ENCODE data around the gene POLE.

Gene POLE

GRCh38 chr12:132648616-132649225 is 38.4 kb downstream of the POLE start:
- no peak for DNase-seq

DNA sequence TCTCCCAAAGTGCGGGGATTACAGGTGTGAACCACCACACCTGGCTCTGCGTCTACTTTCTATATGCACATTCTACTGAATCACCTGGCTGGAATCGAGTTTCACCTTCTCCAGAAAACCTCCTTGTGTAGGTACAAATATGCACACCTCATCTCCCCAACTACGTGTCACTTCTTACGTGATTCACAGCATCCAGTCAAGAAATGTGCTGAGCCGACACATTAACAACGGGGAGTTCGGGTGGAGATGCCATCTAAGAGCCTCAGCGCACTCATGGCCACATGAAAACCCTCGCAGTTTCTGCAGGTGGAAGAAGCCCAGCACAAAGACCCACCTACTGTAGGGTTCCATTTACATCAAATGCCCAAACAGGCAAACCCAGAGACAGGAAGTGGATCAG is 39.3 kb downstream of the POLE start:
- no peak for DNase-seq

DNA sequence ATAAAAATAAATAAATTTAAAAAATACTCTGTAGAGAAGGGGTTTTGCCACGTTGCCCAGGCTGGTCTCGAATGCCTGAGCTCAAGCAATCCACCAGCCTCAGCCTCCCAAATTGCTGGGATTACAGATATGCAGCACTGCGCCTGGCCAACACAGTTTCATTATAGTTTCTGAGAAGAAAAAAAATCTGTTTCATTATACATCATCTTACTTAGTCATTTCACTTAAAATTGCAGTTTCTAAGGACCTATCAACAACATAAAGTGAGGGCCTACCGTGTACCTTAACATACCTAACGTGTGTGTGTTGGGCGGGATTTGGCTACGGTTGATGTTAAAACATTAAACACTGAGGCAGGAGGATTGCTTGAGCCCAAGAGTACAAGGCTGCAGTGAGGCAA is 40.3 kb downstream of the POLE start:
- no peak for DNase-seq

GRCh38 chr12:132642846-132643835 is 44.0 kb downstream of the POLE start:
- DNase-seq = no peak

- no peak for DNase-seq
These were observed 45.1 kb downstream of the POLE start for GRCh38 chr12:132641811-132642650.

- no peak for DNase-seq
These were observed 46.2 kb downstream of the POLE start for GRCh38 chr12:132640936-132641335.

DNA sequence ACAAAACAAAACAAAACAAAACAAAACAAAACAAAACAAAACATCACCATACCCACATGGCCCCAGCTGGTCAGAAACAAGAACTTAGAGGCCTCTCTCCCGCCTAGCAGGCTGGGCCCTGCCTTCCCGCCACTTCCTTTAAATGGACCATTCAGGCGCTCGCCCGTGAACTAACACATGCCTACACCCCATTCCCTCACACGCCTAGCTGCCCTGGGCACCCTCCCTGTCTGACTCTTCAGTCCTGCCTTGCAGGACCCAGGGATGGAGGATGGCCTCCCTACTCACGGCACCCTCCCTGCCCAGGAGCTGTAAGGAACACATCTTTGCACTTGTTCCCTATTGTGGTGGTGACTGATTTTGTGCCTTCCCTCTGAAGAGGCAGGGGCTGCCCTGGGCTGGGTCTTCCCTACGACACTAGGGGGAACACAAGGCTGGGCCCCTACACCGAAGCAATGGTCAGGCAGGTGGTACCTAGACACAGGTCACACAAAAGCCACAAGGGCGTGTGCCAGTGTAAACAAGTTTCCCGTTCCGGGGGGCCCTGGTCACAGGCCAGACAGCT is 47.1 kb downstream of the POLE start:
- DNase-seq = no peak

- no peak for DNase-seq
These were observed 48.4 kb downstream of the POLE start for GRCh38 chr12:132638541-132639408.

DNA sequence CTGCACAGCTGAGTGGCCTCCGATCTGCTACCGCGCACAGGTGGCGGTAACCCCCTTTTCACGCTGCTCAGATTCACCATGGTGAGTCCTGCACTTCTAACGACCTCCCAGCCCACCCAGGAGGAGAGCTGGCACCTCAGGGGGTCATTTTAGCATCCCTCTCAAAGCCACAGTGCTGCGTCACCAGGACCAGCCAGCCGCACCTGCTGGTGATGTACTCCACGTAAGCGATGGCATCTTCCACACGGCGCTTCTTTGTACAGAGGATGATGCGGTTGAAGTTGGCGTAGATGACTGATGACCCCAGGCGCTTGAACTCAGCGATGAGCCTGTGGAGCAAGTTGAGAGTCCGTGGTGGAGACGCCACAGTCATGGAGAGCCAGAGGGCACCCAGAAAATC is 49.3 kb downstream of the POLE start:
- DNase-seq = no peak

- no peak for DNase-seq
These were observed 51.8 kb downstream of the POLE start for GRCh38 chr12:132635076-132635955.

- no peak for DNase-seq
These were observed 52.6 kb downstream of the POLE start for GRCh38 chr12:132634411-132634990.

DNA sequence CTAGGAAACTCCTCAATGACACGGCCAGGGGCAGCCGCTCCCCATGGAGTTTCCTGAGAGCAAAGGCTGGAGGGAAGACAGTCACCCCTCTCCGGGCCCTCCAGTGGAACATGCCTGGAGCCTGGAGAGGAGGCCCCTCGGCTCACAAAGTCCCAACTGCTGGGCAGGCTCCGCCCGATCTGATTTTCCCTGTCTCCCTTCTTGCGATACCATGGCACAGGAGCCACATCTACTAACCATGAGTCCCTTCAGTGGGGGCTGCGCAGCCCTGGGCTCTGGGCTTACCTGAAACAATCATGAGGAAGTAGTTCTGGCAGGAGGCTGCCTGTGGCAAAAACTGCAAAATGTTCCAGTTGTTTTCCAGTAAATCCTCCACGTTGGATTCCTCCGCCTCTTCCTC is 53.2 kb downstream of the POLE start:
- no peak for DNase-seq

DNA sequence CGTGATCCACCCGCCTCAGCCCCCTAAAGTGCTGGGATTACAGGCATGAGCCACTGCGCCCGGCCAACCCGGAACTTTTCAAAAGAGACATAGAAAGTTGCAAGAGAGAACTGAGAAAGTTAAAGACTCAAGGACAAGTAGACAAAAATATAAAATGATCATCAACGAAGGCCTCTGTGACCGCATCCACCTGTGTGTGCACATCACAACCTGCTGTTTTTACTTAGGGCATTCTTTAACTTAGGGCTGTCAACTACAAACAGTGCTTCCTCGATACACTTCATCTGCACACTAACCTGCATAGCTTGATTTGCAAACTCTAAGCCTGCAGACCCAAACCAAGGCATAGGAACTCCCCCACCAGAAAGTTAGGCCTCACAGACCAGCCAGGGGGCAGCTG is 53.7 kb downstream of the POLE start:
- DNase-seq = no peak

DNA sequence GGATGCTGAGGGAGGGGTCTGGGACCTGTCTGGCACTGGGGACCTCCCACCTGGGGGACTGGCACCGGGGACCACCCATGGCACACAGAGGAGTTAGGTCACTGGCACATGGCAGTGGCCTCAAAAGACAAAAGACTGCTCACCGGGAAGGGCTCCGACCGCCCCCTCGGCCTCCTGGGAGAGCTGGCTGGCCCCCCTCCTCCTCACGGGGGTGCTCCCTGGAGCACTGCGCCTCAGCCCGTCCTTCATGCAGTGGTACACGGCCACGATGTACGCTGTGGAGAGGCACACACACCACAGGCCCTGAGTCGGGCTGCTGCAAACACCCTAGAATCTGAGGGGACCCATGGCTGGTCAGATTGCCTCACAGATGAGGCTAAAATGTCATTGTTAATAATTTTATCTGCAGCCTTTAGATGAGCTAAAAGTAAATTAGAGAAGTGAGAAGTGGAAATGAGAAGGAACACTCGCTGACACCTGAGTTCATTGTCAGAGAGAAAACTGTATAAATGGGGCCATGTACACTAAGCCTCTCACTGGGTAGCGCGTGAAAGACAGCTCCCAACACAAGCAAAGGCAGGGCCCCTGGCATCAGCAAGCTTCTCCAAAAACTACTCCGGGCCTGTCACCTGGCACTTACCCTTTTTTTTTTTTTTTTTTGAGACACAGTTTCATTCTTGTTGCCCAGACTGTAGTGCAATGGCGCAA is 54.5 kb downstream of the POLE start:
- DNase-seq = no peak

DNA sequence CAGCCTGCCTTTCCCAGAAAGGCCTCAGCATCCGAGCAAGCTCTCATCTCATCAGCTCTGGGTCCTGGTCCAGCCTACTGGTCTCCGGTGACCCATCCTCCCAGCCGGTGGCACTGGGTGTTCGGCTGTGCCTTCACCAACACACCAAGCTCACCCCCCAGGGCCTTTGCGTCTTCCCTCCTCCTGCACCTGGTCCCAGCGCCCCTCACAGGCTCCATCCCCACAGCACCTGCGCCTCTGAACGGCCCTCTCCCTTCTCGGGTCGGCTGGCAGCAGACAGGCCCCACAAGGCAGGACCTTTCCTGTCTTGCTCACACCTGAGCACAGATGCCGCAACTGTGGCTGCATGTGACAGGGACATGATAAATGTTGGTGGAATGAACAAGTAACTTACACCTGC is 55.5 kb downstream of the POLE start:
- no peak for DNase-seq

DNA sequence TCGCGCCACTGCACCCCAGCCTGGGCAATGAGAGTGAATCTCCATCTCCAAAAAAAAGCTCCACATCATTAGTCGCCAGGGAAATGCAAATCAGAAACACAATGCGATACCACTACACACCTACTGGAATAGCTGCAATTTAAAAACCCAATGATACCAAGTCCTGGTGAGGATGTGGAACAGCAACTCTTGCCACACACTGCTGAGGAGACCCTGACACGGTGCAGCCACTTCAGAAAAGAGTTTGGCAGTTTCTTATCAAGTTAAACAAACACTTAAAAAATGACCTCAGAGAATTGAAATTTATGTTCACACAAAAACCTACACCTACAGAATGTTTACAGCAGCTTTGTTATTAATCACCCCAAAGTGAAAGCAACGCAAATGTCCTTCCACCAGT is 56.5 kb downstream of the POLE start:
- DNase-seq = no peak

DNA sequence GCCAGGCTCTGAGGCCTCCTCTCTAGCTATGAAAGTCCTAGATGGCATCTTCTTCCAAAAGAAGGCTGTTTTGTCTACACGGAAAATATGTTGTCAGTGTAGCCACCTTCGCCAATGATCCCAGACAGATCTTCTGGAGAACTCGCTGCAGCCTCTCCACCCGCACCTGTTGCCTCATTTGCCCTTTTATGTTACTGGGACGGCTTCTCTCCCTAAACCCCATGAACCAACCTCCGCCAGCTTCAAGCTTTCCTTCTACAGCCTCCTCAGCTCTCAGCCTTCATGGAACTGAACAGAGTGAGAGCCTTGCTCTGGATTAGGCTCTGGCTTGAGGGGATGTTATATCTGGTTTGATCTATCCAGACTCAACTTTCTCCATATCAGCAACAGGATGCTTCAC is 57.8 kb downstream of the POLE start:
- no peak for DNase-seq

DNA sequence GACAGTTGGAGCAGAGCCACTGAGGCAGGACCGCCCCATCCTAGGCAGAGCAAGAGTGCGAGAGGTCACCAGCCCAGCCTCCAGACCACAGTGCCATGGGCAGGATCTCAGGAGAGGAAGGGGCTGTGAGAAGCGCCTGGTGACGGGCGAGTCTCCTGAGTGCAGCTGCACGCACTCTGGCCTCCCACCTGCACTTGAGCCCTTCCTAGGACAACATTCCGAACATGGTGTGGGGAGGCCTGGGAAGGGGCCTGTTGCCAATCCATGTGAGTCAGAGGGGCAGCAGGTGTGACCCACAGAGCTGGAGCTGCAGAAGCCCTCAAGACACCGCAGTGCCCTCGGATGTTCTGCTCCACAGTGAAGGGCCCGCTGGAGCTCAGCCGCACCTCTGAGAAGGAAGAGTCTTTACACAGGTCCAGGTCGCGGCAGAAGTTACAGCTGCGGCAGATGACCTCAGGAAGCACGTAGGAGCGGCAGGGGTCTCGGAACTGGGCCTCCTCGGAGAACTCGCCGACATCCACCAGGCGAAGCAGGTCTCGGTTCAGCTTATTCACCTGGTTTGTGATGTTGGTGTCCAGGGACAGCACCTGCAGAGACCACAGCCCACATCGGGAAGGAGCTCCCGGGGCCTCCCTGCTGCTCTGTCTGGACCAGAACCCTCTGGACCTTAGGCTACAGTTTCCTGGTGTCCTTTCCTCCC is 61.3 kb downstream of the POLE start:
- DNase-seq = no peak

GRCh38 chr12:132624910-132625630 is 62.1 kb downstream of the POLE start:
- no peak for DNase-seq
